GM21576 (cell line): Measurements from ENCODE around the gene COL19A1.

Experiments
- ATAC-seq: cut with Tn5 transposase; IDR thresholded peaks from one replicate; pipeline ENCODE4 v1.9.1; 2021; ENCODE audit warnings: mild to moderate bottlenecking, moderate library complexity; ENCODE audit not compliant: unreplicated experiment

The COL19A1 gene

DNA sequence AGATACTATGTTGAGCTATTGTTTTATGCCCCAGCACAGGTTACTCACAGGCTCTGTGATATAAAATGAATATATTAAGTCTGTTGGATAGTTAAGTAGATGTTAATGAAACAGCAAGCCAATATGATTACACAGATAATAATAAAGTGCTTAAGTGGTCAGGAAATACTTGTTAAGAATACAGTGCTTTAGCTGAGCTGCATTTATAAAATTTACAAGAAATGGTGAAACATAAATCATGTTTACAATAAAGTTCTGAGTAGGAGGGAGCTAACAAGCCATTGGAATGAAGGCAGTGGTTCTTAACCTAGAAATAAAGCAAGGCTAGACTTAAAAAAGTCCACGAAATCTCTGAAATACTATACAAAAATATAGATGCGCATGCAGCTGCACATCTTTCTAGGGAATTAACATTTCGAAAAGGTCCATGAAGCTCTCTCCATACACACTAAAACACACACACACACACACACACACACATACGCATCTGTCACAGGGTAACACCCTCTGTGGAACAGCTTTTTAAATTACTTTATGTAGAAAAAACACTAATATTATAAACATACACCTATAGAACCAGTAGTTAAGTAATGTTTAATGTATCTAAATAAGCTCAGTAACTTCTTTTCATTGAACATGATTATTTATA, 349.2 kb downstream of the COL19A1 start:
- ATAC-seq = no peak

GRCh38 chr6:70216767-70217166, 350.4 kb downstream of the COL19A1 start:
- no peak for ATAC-seq

- no peak for ATAC-seq
These were observed 353.7 kb downstream of the COL19A1 start for GRCh38 chr6:70219943-70220613.

DNA sequence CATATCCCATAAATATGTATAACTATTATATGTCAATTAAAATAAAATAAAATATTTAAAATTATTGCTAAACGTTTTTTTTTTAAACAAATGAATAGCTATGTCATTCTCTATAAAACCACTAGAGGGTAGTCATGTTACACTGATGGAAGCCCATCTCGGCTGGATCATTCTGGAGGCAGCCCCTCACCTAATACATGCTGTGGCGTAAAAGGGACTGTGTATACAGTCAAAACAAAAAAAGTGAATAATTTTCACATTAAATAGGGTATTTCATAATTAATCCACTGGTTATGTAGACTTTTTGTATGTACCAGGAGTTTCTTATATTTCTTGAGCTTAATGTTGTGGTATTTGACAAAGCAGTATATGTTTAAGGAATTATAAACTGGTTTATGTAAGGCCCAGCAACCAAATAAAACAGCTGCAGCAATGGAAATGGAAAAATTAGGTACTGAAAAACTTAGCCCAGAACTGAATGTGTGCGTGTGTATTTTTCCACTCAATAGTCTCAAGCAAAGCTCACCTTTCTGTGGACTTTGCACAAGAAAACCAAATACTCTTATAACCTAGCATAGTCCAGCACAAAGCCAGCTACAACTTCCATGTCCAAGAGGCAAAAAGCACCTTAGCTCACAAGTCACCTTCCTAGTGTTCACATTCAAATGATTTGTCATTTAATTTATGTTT, 354.8 kb downstream of the COL19A1 start:
- ATAC-seq = no peak

DNA sequence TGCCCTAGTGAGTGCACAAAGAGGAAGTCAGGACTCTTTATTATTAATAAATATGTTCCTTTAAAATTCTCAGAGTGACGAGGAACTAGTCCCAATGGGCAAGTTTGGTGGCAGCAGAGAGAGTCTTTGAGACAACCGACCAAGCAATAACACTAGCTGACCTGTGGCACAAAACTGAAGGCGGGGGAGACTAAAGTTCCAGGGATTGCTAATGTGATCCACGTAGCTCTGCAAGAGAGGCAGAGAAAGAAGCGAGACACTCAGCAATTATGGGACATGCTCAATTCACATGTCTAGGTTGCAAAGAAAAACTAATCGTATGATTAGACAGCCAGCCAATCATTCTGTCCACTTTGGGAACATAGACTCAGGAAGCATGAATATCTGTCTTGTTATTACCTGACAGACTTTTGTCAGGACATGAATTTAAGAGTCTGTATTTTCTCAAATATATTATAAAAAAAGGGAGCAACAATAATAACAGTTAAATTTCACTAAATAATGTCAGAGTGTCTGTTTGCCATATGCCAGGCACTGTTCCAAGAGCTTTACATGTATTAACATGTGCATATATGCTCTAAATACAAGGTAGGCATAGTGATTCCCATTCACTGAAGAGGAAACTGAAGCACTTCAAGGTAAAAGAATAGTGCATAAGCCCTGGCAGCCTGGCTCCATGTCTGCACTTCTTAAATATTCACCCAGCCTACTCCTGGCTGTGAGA, 355.5 kb downstream of the COL19A1 start:
- no peak for ATAC-seq

- no peak for ATAC-seq
These were observed 356.0 kb downstream of the COL19A1 start for GRCh38 chr6:70222439-70222749.

GRCh38 chr6:70225055-70225454, 358.7 kb downstream of the COL19A1 start:
- no peak for ATAC-seq

DNA sequence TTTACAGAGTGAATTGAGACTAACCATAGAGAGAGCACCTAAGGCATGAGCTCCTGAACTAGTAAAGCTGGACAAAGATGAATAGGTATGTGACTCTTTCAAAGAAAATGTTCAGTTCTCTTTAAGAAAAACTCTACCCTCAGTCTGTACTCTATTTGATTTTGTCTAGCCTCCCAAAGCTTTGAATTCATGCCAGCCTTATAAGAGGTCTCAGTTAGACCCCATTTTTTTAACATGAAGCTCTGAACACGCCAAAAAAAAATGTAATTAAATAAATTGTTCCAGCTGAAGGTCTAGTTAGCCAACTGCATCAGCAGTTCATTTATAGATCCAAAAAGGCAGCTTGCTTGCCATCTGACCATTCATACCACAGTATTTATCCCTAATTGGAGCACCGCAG, 365.0 kb downstream of the COL19A1 start:
- no peak for ATAC-seq

DNA sequence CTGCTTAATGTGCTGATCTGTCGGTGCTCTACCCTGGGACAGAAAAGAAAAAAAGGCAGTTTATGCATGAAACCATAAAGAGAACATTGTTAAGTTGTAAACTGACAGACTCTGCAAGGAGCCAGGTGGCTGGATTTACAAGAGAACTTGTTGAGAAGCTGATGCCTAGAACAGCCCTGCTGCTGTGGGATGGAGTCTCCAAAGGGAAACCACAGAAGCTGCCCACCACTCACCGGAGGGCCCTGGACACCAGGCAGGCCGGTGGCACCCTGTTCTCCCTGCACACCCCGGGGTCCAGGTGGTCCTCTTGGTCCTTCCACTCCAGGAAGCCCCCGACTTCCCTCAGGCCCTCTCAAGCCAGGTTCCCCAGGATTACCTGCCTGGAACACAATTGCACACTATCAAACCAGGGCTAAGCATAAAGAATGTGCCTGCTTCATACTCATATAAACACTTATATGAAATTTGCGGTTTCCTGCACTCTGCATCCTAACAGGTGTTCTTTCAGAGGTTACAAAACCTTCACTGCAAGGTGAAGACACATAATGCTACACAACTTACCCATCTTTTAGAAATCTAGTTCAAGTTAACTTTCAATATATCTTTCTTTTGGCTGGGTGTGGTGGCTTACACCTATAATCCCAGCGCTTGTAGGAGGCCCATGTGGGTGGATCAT, 368.3 kb downstream of the COL19A1 start:
- ATAC-seq = no peak

DNA sequence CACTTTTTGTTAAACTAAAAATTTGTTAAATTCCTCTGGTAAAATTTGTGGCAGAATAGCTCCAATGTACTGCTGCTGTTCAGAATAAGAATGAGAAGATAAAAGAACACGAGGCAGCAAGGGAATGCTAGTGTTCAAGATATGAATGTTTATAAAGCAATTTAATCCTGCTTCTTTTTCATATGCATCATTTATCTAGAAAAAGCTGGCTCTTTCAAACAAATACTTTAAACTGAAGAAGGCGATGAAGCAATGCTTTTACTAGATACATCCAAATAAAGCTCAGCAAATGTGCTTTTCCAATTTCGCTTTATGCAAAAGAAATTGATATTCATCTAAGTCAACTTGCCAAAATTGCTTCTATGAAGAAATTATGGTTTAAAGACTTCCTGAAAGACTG, 370.0 kb downstream of the COL19A1 start:
- no peak for ATAC-seq

DNA sequence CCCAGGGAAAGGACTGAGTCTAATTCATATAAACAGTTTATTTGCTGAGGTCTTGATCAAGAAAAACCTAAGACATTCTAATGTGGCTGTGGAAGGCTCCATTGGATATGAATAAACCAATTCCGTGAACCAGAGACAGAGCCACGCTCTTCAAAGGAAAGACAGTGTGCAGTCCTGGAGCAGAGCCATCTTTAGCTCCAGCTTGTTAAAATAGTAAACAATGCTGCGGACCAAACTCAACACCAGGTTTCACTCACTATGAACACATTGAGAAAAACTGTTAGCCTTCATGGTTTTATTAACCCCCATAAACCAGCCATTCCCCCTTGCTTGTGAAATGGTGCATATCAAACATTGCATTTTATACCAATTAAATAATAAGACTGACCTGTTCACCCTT, 374.7 kb downstream of the COL19A1 start:
- ATAC-seq = no peak

DNA sequence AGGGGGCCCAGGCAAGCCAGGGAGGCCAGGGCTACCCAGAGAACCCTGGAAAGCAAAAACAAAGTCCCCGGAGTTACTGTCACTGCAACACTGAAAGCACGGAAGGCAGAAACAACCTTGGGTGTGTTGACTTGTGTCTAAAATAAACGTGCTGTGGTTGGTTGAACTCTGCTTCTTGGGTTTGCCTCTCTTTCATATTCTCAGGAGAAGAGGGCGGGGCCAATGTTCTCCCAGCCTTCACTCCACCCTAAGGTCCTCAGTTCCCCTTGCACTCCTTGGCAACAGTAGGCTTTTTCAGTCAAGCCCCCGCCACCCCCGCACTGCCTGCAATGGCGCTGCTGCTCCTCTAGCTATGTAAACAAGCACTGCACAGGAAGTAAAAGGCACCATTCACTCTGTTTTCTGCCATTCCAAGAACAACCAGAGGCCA, 375.6 kb downstream of the COL19A1 start:
- ATAC-seq = no peak

DNA sequence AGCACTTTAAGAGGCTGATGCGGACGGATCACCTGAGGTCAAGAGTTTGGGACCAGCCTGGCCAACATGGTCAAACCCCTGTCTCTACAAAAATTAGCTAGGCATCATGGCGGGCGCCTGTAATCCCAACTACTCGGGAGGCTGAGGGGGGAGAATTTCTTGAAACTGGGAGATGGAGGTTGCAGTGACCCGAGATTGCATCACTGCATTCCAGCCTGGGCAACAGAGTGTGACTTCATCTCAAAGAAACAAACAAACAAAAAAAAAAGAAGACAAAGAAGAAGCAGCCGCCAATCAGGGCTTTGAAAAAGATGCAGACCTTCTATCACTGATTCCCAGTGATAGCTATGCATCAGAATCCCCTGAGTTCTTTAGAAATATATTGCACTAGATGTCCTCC, 379.8 kb downstream of the COL19A1 start:
- no peak for ATAC-seq

- ATAC-seq = no peak
These were observed 386.2 kb downstream of the COL19A1 start for GRCh38 chr6:70252604-70253003.

DNA sequence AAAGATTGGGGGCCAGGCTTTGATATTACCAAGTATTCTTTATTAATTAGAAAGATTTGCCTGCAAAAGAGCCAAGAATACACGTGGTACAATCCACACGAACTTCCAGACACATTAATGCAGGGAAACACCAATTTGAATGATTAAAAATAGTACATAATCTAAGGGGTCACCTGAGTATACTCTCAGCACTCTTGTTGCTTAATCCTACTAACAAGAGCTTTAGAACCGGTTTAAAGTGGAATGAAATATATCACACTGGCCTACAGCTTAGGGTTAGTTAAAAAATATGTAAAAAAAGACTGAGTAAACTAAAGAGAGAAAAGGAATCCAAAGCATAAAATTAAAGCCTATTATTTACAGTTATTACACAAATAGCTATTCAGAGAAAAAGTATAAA, 387.6 kb downstream of the COL19A1 start:
- no peak for ATAC-seq

DNA sequence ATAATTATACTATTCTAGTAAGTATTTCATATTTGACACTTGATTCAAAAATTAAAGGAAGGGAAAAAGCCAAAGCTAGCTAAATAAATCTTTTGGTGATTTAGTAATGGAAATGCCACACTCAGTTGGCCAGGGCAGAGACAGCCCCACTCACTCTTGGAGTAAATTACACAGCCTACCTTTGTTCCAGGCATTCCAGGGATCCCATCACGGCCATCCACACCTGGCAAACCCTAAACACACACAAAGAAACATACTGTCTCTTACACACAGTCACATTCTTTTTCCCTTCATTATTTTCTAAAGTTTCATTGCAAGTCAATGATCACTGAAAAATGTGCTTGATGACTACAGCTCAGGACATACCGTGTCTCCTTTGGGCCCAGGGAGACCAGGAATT, 388.4 kb downstream of the COL19A1 start:
- no peak for ATAC-seq

DNA sequence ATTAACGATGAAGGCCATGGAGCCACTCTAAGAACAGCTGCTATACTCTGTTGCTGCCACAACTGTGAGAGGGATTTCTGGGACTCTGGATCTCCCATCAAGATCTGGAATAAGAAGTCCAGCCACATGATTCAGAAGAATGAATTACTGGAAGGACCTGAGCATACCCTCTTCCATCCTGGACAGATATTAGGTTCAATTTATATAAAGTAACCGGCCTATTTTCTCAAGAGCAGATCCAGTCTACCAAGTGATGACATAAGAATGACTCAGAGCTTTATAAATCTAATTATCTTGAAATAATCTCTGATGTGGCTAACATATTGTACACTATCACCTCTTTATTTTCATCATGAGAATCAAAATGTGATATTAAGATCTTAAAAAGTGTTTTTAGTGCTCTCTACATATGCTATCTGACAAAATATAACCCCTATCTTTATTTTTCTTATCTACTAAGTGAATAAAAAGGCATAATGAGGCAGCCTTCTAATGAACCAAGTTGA, 391.5 kb downstream of the COL19A1 start:
- ATAC-seq = no peak

- no peak for ATAC-seq
These were observed 392.1 kb downstream of the COL19A1 start for GRCh38 chr6:70258483-70258882.
